ENCODE measurements around the gene USP24. TPM values are rescaled to one million over a fixed set of nuclear protein-coding genes. Genes with fewer than 3 reads are reported as not detected.

USP24 gene
- total RNA-seq, 1 donor from 2014 or later = 30.8 TPM

GRCh38 chr1:55127827-55128343, 87.3 kb downstream of the USP24 start:
- FAIRE-seq = no peak
- Histone ChIP-seq H3K9ac (ENCODE audit: low read length) (no peak overlapping the region), H3K27ac (ENCODE audit: low read depth, low read length) (peak overlapping the region; percentile 12), H3K4me2 (ENCODE audit: low read length) (no peak overlapping the region), H3K27me3 (ENCODE audit: insufficient read depth, low read length) (no peaks in the 10 kb centered on the region), H3K79me2 (ENCODE audit: insufficient read depth, low read length) (no peaks in the 10 kb centered on the region), H4K20me1 (ENCODE audit: insufficient read depth, low read length) (no peaks in the 10 kb centered on the region), H3K4me1 (ENCODE audit: insufficient read depth, low read length) (peaks cover 23% of the 10 kb centered on the region), H3K9me3 (ENCODE audit: insufficient read depth, low read depth, low read length) (no peaks in the 10 kb centered on the region), H3K4me3 (ENCODE audit: insufficient read depth, low read depth, low read length) (no peak overlapping the region), H2AFZ (ENCODE audit: low read depth, low read length) (no peak overlapping the region), H3K36me3 (ENCODE audit: insufficient read depth, low read length) (peaks cover 30% of the 10 kb centered on the region)
- Mint-ChIP-seq H3K4me3 (ENCODE audit: unreplicated experiment) (no peak overlapping the region), H3K4me1 (ENCODE audit: low read depth, unreplicated experiment) (peaks cover 15% of the 10 kb centered on the region), H3K27ac (ENCODE audit: unreplicated experiment) (no peak overlapping the region), H3K9me3 (ENCODE audit: unreplicated experiment) (no peaks in the 10 kb centered on the region), H3K27me3 (ENCODE audit: low read depth, unreplicated experiment) (no peaks in the 10 kb centered on the region), H3K36me3 (ENCODE audit: low read depth, unreplicated experiment) (peaks cover 18% of the 10 kb centered on the region)
- DNase-seq (ENCODE audit: low read depth) = peak; percentile 43
- TF ChIP-seq CTCF (IDR thresholded peaks at IDR 0.05; ENCODE audit: insufficient read depth, low read depth, low read length) (no peak), EZH2 (IDR thresholded peaks at IDR 0.05; ENCODE audit: insufficient read depth, low read length) (no peak)

GRCh38 chr1:55124470-55124869, 90.7 kb downstream of the USP24 start:
- Mint-ChIP-seq H3K9me3 (ENCODE audit: unreplicated experiment) (no peaks in the 10 kb centered on the region), H3K4me1 (ENCODE audit: low read depth, unreplicated experiment) (peaks cover 8% of the 10 kb centered on the region), H3K4me3 (ENCODE audit: unreplicated experiment) (no peak overlapping the region), H3K27ac (ENCODE audit: unreplicated experiment) (no peak overlapping the region), H3K36me3 (ENCODE audit: low read depth, unreplicated experiment) (peaks cover 27% of the 10 kb centered on the region), H3K27me3 (ENCODE audit: low read depth, unreplicated experiment) (no peaks in the 10 kb centered on the region)
- Histone ChIP-seq H3K4me2 (ENCODE audit: low read length) (no peak overlapping the region), H3K27me3 (ENCODE audit: insufficient read depth, low read length) (no peaks in the 10 kb centered on the region), H3K9ac (ENCODE audit: low read length) (no peak overlapping the region), H3K79me2 (ENCODE audit: insufficient read depth, low read length) (no peaks in the 10 kb centered on the region), H3K9me3 (ENCODE audit: insufficient read depth, low read depth, low read length) (no peaks in the 10 kb centered on the region), H3K4me1 (ENCODE audit: insufficient read depth, low read length) (peaks cover 14% of the 10 kb centered on the region), H3K4me3 (ENCODE audit: insufficient read depth, low read depth, low read length) (no peak overlapping the region), H3K27ac (ENCODE audit: low read depth, low read length) (no peak overlapping the region), H4K20me1 (ENCODE audit: insufficient read depth, low read length) (no peaks in the 10 kb centered on the region), H3K36me3 (ENCODE audit: insufficient read depth, low read length) (peaks cover 41% of the 10 kb centered on the region), H2AFZ (ENCODE audit: low read depth, low read length) (no peak overlapping the region)
- FAIRE-seq = no peak
- TF ChIP-seq EZH2 (IDR thresholded peaks at IDR 0.05; ENCODE audit: insufficient read depth, low read length) (no peak), CTCF (IDR thresholded peaks at IDR 0.05; ENCODE audit: insufficient read depth, low read depth, low read length) (no peak)
- DNase-seq (ENCODE audit: low read depth) = no peak

- H3K27me3 Mint-ChIP-seq (ENCODE audit: low read depth, unreplicated experiment) = no peaks in the 10 kb centered on the region
- Histone ChIP-seq H3K4me3 (ENCODE audit: insufficient read depth, low read depth, low read length) (no peak overlapping the region), H3K4me1 (ENCODE audit: insufficient read depth, low read length) (no peaks in the 10 kb centered on the region), H3K27me3 (ENCODE audit: insufficient read depth, low read length) (no peaks in the 10 kb centered on the region), H2AFZ (ENCODE audit: low read depth, low read length) (no peak overlapping the region), H3K4me2 (ENCODE audit: low read length) (no peak overlapping the region), H3K9ac (ENCODE audit: low read length) (no peak overlapping the region), H3K36me3 (ENCODE audit: insufficient read depth, low read length) (peaks cover 45% of the 10 kb centered on the region), H3K9me3 (ENCODE audit: insufficient read depth, low read depth, low read length) (no peaks in the 10 kb centered on the region), H3K27ac (ENCODE audit: low read depth, low read length) (no peak overlapping the region), H4K20me1 (ENCODE audit: insufficient read depth, low read length) (no peaks in the 10 kb centered on the region), H3K79me2 (ENCODE audit: insufficient read depth, low read length) (peaks cover 3% of the 10 kb centered on the region)
- H3K27ac Mint-ChIP-seq (ENCODE audit: unreplicated experiment) = no peak overlapping the region
- no peaks in the 10 kb centered on the region for H3K9me3 Mint-ChIP-seq (ENCODE audit: unreplicated experiment)
- DNase-seq (ENCODE audit: low read depth) = no peak
- no peak overlapping the region for H3K4me3 Mint-ChIP-seq (ENCODE audit: unreplicated experiment)
- H3K36me3 Mint-ChIP-seq (ENCODE audit: low read depth, unreplicated experiment) = peaks cover 26% of the 10 kb centered on the region
- TF ChIP-seq EZH2 (IDR thresholded peaks at IDR 0.05; ENCODE audit: insufficient read depth, low read length) (no peak), CTCF (IDR thresholded peaks at IDR 0.05; ENCODE audit: insufficient read depth, low read depth, low read length) (no peak)
- no peak for FAIRE-seq
- peaks cover 2% of the 10 kb centered on the region for H3K4me1 Mint-ChIP-seq (ENCODE audit: low read depth, unreplicated experiment)
Observed at GRCh38 chr1:55120538-55120937, 94.6 kb downstream of the USP24 start.

Data from astrocyte (in vitro differentiated cells and primary cell).